SJSA1 (cell line): ENCODE results near the gene PDZD4. TPM values are rescaled to one million over a fixed set of nuclear protein-coding genes. Genes with fewer than 3 reads are reported as not detected.
A peak's percentile ranks its signal among the peaks of the same experiment; 100 is the strongest.

Experiments used
- DNase-seq, 2 experiments: peaks; one replicate each; pipeline ENCODE4 v3.0.0-alpha.2; 2015 to 2020; ENCODE audit warnings: low spot score in 2 of 2, low read depth in 1 of 2
- H3K27ac ChIP-seq: fragments of 250-450 bp; sonication (Bioruptor Pico); 2 replicates; pipeline ENCODE4 v1.5.1; 2020; ENCODE audit warnings: mild to moderate bottlenecking, moderate library complexity
- H3K27me3 ChIP-seq: fragments of 250-450 bp; sonication (Bioruptor Pico); replicated peaks from 2 replicates; pipeline ENCODE4 v1.5.1; 2020; ENCODE audit warnings: mild to moderate bottlenecking, moderate library complexity
- H3K36me3 ChIP-seq: fragments of 250-450 bp; sonication (Bioruptor Pico); 2 replicates; pipeline ENCODE4 v1.5.1; 2020; ENCODE audit warnings: mild to moderate bottlenecking
- H3K4me1 ChIP-seq: fragments of 250-450 bp; sonication (Bioruptor Pico); replicated peaks from 2 replicates; pipeline ENCODE4 v1.6.1; 2021; ENCODE audit warnings: mild to moderate bottlenecking
- H3K4me3 ChIP-seq: fragments of 250-450 bp; sonication (Bioruptor Pico); 2 replicates; pipeline ENCODE4 v1.5.1; 2020; ENCODE audit warnings: mild to moderate bottlenecking
- H3K9me3 ChIP-seq: fragments of 250-450 bp; sonication (Bioruptor Pico); replicated peaks from 2 replicates; pipeline ENCODE4 v1.5.1; 2020; ENCODE audit warnings: mild to moderate bottlenecking
- total RNA-seq: library from RNA; depleted of rRNA; stranded (reverse); fragments of >200 nt; shearing (Covaris generic); gene quantifications from 2 replicates; pipeline ENCODE4 v1.2.3, GENCODE V29; 2014

PDZD4 gene
- total RNA-seq, 1 experiment from 2014 or later, result 0.79 TPM

DNA sequence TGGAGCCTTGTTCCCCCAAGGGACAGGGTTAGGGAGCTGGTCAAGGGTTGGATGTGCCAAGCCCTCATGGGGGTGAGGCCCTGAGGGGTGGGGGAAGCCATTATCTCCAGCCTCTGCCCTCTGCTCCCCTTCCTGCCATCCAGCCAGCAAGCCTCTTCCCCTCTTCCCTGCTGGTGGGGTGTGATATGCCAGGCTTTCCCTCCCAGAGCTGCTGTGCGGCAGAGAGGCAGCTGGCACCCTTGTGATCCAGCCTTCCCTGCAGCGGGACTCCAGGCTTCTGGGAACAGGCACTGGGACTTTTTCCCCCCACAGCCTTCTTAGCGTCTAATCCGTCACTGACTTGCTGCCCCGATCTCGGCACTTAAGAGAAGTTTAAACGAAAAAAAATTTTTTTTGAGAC is 29.6 kb downstream of the PDZD4 start:
- Histone ChIP-seq H3K27me3 (no peaks in the 10 kb centered on the region), H3K4me3 (no peak overlapping the region), H3K27ac (no peak overlapping the region), H3K36me3 (peaks cover 12% of the 10 kb centered on the region), H3K9me3 (no peaks in the 10 kb centered on the region), H3K4me1 (peaks cover 4% of the 10 kb centered on the region)
- DNase-seq, result no peak

DNA sequence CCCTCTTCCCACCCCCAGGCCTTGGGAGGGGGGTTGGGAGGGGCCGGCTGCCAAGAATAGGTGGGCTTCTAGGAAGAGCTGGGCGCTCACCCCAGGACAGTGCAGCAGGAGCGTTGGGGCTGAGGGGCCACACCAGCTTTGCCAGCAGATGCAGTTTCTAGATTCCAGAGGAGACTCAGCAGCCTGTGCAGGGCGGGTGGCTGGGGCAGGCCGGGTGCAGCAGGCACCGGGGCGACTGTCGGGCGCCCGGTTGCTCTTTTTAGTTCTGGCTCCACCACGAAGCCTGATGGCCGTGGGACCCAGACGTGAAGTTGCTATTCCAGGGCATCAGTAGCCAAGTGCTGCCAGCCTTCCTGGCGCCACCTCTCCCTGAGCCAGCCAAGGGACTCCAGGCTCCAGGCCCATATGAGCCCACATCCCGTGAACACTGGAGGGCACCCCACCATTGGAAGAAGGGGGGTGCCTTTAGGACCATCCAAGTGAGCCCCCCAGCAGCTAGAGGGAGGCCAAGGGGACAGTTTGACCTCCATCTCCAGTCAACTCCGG is 30.1 kb downstream of the PDZD4 start:
- Histone ChIP-seq H3K27me3 (no peaks in the 10 kb centered on the region), H3K9me3 (no peaks in the 10 kb centered on the region), H3K4me1 (peaks cover 9% of the 10 kb centered on the region), H3K4me3 (no peak overlapping the region), H3K36me3 (peaks cover 12% of the 10 kb centered on the region), H3K27ac (no peak overlapping the region)
- DNase-seq, result no peak

- Histone ChIP-seq H3K36me3 (peaks cover 16% of the 10 kb centered on the region), H3K27ac (no peak overlapping the region), H3K4me3 (no peak overlapping the region), H3K4me1 (peaks cover 9% of the 10 kb centered on the region), H3K9me3 (no peaks in the 10 kb centered on the region), H3K27me3 (no peaks in the 10 kb centered on the region)
- no peak for DNase-seq
These were observed 31.0 kb downstream of the PDZD4 start for GRCh38 chrX:153799326-153799725.

GRCh38 chrX:153797415-153798015 is 32.8 kb downstream of the PDZD4 start:
- peaks cover 16% of the 10 kb centered on the region for H3K36me3 ChIP-seq
- no peaks in the 10 kb centered on the region for H3K27me3 ChIP-seq
- H3K27ac ChIP-seq, result no peak overlapping the region
- no peak overlapping the region for H3K4me3 ChIP-seq
- no peaks in the 10 kb centered on the region for H3K9me3 ChIP-seq
- DNase-seq, result no peak
- peaks cover 15% of the 10 kb centered on the region for H3K4me1 ChIP-seq

- Histone ChIP-seq H3K9me3 (no peaks in the 10 kb centered on the region), H3K27ac (peak overlapping the region; percentile 44), H3K4me3 (peak overlapping the region; percentile 93), H3K27me3 (no peaks in the 10 kb centered on the region), H3K4me1 (peaks cover 15% of the 10 kb centered on the region), H3K36me3 (peaks cover 22% of the 10 kb centered on the region)
- DNase-seq, result peak in 1 of 2 experiments; percentile 4
These were observed 35.2 kb downstream of the PDZD4 start for GRCh38 chrX:153794897-153795816.

GRCh38 chrX:153794018-153794896 is 36.1 kb downstream of the PDZD4 start, which contains the start of the genes IDH3G and SSR4:
IDH3G (minus strand) TSS chrX:153794375; CDS start chrX:153794326, 49 bp downstream.
SSR4 (plus strand) TSS chrX:153794668; CDS start chrX:153794688, 20 bp downstream.
- Histone ChIP-seq H3K27ac (peak within 1 kb of the TSS; percentile 91), H3K4me1 (peaks cover 15% of the 10 kb centered on the region), H3K4me3 (peak within 1 kb of the TSS; percentile 93), H3K9me3 (no peaks in the 10 kb centered on the region), H3K36me3 (peaks cover 22% of the 10 kb centered on the region), H3K27me3 (no peaks in the 10 kb centered on the region)
- DNase-seq, result peak; percentile 93 to 97

GRCh38 chrX:153793291-153793690 is 37.1 kb downstream of the PDZD4 start:
- no peak for DNase-seq
- peaks cover 24% of the 10 kb centered on the region for H3K36me3 ChIP-seq
- H3K27ac ChIP-seq, result peak overlapping the region; percentile 91
- H3K4me3 ChIP-seq, result peak overlapping the region; percentile 93
- H3K9me3 ChIP-seq, result no peaks in the 10 kb centered on the region
- no peaks in the 10 kb centered on the region for H3K27me3 ChIP-seq
- peaks cover 15% of the 10 kb centered on the region for H3K4me1 ChIP-seq

GRCh38 chrX:153792368-153792767 is 38.0 kb downstream of the PDZD4 start:
- Histone ChIP-seq H3K9me3 (no peaks in the 10 kb centered on the region), H3K36me3 (peaks cover 21% of the 10 kb centered on the region), H3K27me3 (no peaks in the 10 kb centered on the region), H3K4me3 (no peak overlapping the region), H3K4me1 (peaks cover 15% of the 10 kb centered on the region), H3K27ac (no peak overlapping the region)
- no peak for DNase-seq

DNA sequence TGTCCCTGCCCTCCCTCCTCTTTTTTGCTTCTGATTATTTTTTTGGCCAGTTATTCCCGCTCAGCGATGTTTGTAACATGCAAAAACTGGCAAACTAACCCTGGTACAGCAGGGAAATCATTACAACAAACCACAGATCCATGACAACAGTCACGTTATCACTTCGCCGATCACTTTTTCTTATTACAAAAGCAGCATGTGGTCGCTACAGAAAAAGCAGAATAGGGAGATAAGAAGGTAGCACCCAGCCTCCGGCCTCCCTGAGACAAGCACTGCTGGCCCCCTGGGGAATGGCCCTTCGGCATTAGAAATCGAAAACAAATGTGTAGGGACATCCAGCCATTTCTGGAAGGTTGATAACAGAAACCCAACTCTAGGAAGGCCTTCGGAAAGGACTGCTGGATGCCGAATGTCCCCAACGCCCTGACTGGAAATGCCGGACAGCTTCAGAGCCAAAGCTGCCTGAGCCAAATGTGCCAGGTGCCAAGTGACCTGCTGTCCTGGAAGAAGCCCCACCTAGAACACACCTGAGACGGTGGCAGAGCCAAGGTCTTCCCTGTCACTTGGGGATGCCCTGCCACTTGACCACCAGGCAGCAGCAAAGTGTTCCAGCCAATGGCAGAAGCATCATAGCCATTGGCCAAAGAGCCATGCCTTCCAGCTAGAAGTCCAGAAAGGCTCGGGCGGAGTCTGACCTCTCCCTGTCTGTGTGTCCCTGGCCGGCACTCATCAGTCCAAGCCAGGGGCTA is 39.1 kb downstream of the PDZD4 start:
- DNase-seq, result no peak

DNA sequence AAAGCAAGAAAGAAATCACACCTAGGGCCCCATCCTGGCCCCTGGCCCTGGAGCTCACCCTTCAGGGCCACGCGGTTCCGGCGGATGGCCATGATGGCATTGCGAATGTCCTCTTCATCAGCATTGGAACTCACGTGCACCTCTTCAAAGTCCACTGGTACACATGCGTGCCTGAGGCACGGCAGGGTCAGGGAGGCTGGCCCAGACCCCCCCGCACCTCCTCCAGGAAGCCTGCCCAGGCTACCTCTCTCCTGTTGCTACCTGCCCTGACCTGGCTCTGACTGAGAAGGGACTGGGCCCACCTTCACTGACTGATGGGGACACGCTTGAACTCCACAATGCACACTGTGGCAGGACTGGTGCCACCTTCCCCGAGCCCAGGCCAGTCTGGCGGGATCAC is 40.7 kb downstream of the PDZD4 start:
- Histone ChIP-seq H3K4me1 (peaks cover 5% of the 10 kb centered on the region; the same call in 1 of the 2 replicates), H3K27me3 (no peaks in the 10 kb centered on the region), H3K36me3 (peaks cover 9% of the 10 kb centered on the region), H3K27ac (no peak overlapping the region), H3K4me3 (no peak overlapping the region), H3K9me3 (no peaks in the 10 kb centered on the region)
- no peak for DNase-seq

More for the DNA sequence above, 39.1 kb downstream of the PDZD4 start:
- Histone ChIP-seq H3K9me3 (no peaks in the 10 kb centered on the region), H3K27ac (no peak overlapping the region), H3K4me1 (peaks cover 15% of the 10 kb centered on the region), H3K36me3 (peaks cover 16% of the 10 kb centered on the region), H3K27me3 (no peaks in the 10 kb centered on the region), H3K4me3 (no peak overlapping the region)

GRCh38 chrX:153786669-153787068 is 43.7 kb downstream of the PDZD4 start:
- no peaks in the 10 kb centered on the region for H3K27me3 ChIP-seq
- peaks cover 3% of the 10 kb centered on the region; the same call in 1 of the 2 replicates for H3K36me3 ChIP-seq
- H3K4me3 ChIP-seq, result no peak overlapping the region
- no peak overlapping the region for H3K27ac ChIP-seq
- no peaks in the 10 kb centered on the region for H3K9me3 ChIP-seq
- no peak for DNase-seq
- no peaks in the 10 kb centered on the region for H3K4me1 ChIP-seq

DNA sequence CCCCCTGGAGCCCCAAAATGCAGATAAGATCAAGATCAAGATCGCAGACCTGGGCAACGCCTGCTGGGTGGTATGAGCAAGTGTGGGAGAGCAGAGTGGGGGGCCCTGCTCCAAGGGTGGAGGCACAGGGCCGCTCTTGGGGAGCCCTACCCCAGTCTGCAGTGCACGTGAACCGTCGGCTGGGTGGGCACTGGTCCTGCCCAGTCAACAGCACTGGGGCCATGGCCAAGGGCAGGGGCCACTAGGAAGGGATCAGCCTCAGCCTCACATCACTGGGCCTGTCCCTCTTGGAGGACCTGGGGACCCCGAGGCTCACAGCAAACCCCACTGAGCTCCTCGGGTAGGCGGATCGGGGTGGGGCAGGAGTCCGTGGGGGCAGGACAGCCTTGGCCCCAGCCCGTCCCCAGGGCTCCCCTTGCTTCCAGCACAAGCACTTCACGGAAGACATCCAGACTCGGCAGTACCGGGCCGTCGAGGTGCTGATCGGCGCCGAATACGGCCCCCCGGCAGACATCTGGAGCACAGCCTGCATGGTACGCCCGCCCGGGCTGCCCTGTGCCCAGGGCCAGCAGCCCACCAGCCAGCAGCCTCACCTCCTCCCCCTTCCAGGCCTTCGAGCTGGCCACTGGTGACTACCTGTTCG is 45.9 kb downstream of the PDZD4 start:
- Histone ChIP-seq H3K27me3 (no peaks in the 10 kb centered on the region), H3K9me3 (no peaks in the 10 kb centered on the region), H3K36me3 (peaks cover 3% of the 10 kb centered on the region; the same call in 1 of the 2 replicates), H3K4me3 (no peak overlapping the region), H3K4me1 (no peaks in the 10 kb centered on the region), H3K27ac (no peak overlapping the region)
- DNase-seq, result no peak
